Endothelial cell (in vitro differentiated cells): ENCODE results near the gene KDM1B. TPM values are rescaled to one million over a fixed set of nuclear protein-coding genes. Genes with fewer than 3 reads are reported as not detected.

Experiments
- DNase-seq: peaks from one replicate; pipeline ENCODE4 v3.0.0; 2021; ENCODE audit warnings: low spot score
- H3K27ac Mint-ChIP-seq: one replicate; pipeline ENCODE4 v1.8.0; 2021; ENCODE audit warnings: mixed read lengths, inconsistent platforms; ENCODE audit not compliant: unreplicated experiment
- H3K27me3 Mint-ChIP-seq: one replicate; pipeline ENCODE4 v1.8.0; 2021; ENCODE audit warnings: mild to moderate bottlenecking, moderate library complexity, mixed read lengths, inconsistent platforms; ENCODE audit not compliant: unreplicated experiment
- H3K36me3 Mint-ChIP-seq: one replicate; pipeline ENCODE4 v1.8.0; 2021; ENCODE audit warnings: mild to moderate bottlenecking, low read depth, mixed read lengths, inconsistent platforms; ENCODE audit not compliant: unreplicated experiment
- H3K4me1 Mint-ChIP-seq: one replicate; pipeline ENCODE4 v1.8.0; 2021; ENCODE audit warnings: mild to moderate bottlenecking, mixed read lengths, inconsistent platforms; ENCODE audit not compliant: unreplicated experiment
- H3K4me3 Mint-ChIP-seq: one replicate; pipeline ENCODE4 v1.8.0; 2021; ENCODE audit warnings: mild to moderate bottlenecking, mixed read lengths, inconsistent platforms; ENCODE audit not compliant: unreplicated experiment
- H3K9me3 Mint-ChIP-seq: one replicate; pipeline ENCODE4 v1.8.0; 2021; ENCODE audit warnings: mixed read lengths, inconsistent platforms; ENCODE audit not compliant: unreplicated experiment
- CTCF ChIP-seq: fragments of 200-600 bp; sonication (generic); IDR thresholded peaks from one replicate; pipeline ENCODE4 v1.5.0; 2021; ENCODE audit warnings: antibody characterized with exemption; ENCODE audit not compliant: unreplicated experiment
- total RNA-seq: library from RNA; stranded (reverse); fragmentation: NEBNext Ultra II Directional; extraction: Animal tissue kit (Norgen Biotek cat#: 25700); gene quantifications from one replicate; pipeline ENCODE4 v1.2.1, GENCODE V29; 2021; ENCODE audit not compliant: unreplicated experiment

The KDM1B gene
- total RNA-seq, 1 donor from 2014 or later: 14.9 TPM

- Mint-ChIP-seq H3K4me1 (peaks cover 18% of the 10 kb centered on the region), H3K27ac (no peak overlapping the region), H3K36me3 (peaks cover 3% of the 10 kb centered on the region), H3K4me3 (no peak overlapping the region), H3K27me3 (peaks cover 2% of the 10 kb centered on the region), H3K9me3 (no peaks in the 10 kb centered on the region)
- DNase-seq: no peak
- no peak for TF ChIP-seq CTCF
These were observed 3.4 kb upstream of the KDM1B start for GRCh38 chr6:18151801-18152200.

GRCh38 chr6:18153311-18153703 lies 1.9 kb upstream of the KDM1B start:
- H3K36me3 Mint-ChIP-seq: peaks cover 3% of the 10 kb centered on the region
- TF ChIP-seq CTCF: no peak
- H3K27me3 Mint-ChIP-seq: peaks cover 2% of the 10 kb centered on the region
- H3K4me3 Mint-ChIP-seq: no peak overlapping the region
- DNase-seq: no peak
- no peaks in the 10 kb centered on the region for H3K9me3 Mint-ChIP-seq
- H3K4me1 Mint-ChIP-seq: peaks cover 18% of the 10 kb centered on the region
- no peak overlapping the region for H3K27ac Mint-ChIP-seq

GRCh38 chr6:18154507-18155149 lies 594 bp upstream of the KDM1B start, which contains the start of gene TPMT:
TPMT (minus strand) TSS chr6:18155077; CDS start chr6:18149127, 5,950 bp downstream.
- no peak for TF ChIP-seq CTCF
- peaks cover 2% of the 10 kb centered on the region for H3K27me3 Mint-ChIP-seq
- peak within 1 kb of the TSS; percentile 99 for H3K4me3 Mint-ChIP-seq
- peaks cover 3% of the 10 kb centered on the region for H3K36me3 Mint-ChIP-seq
- H3K27ac Mint-ChIP-seq: peak within 1 kb of the TSS; percentile 93
- H3K9me3 Mint-ChIP-seq: no peaks in the 10 kb centered on the region
- H3K4me1 Mint-ChIP-seq: peaks cover 18% of the 10 kb centered on the region
- DNase-seq: no peak

GRCh38 chr6:18155864-18156421 lies 721 bp downstream of the KDM1B start:
- H3K36me3 Mint-ChIP-seq: peaks cover 10% of the 10 kb centered on the region

More at GRCh38 chr6:18155864-18156421, 721 bp downstream of the KDM1B start:
- Mint-ChIP-seq H3K27ac (peak overlapping the region; percentile 26), H3K27me3 (peaks cover 2% of the 10 kb centered on the region), H3K4me1 (peaks cover 18% of the 10 kb centered on the region), H3K9me3 (no peaks in the 10 kb centered on the region), H3K4me3 (peak overlapping the region; percentile 88)
- peak; percentile 35 for DNase-seq
- no peak for TF ChIP-seq CTCF
